Loucy (cell line): Measurements from ENCODE around the gene KRT16.

ENCODE experiments used
- CTCF ChIP-seq: fragments of 200-600 bp; sonication (generic); conservative IDR thresholded peaks from 2 replicates; pipeline ENCODE4 v1.5.1; 2014; ENCODE audit warnings: mild to moderate bottlenecking, antibody characterized with exemption, low read length
- EZH2phosphoT487 ChIP-seq: fragments of 200-600 bp; IDR thresholded peaks from 2 replicates; pipeline ENCODE4 v1.6.1; 2018; ENCODE audit warnings: antibody characterized with exemption, mild to moderate bottlenecking, moderate library complexity, borderline replicate concordance

- TF ChIP-seq CTCF, result no peak
- TF ChIP-seq EZH2phosphoT487, result no peak
These were observed 39.3 kb upstream of the KRT16 start for GRCh38 chr17:41651625-41652460.
